Activated naive CD4-positive, alpha-beta T cell treated with anti-CD3 and anti-CD28 coated beads for 36 hours (primary cell): ENCODE data around the gene LYPD6B. TPM values are rescaled to one million over a fixed set of nuclear protein-coding genes. Genes with fewer than 3 reads are reported as not detected.
A peak's percentile ranks its signal among the peaks of the same experiment; 100 is the strongest.

Experiments
- CTCF ChIA-PET: fragments of 350-600 bp; sonication (Branson Sonifier 250); formaldehyde crosslinking; loops from one replicate; lab custom pipeline; 2021; ENCODE audit warnings: antibody characterized with exemption; lab: Charles Lee
- DNase-seq: peaks from one replicate; pipeline ENCODE4 v3.0.0-alpha.2; 2020
- H3K27ac Mint-ChIP-seq: one replicate; pipeline ENCODE4 v1.8.0; 2021; ENCODE audit warnings: mild to moderate bottlenecking, mixed read lengths
- H3K27me3 Mint-ChIP-seq: one replicate; pipeline ENCODE4 v1.8.0; 2021; ENCODE audit warnings: low read depth, mixed read lengths
- H3K36me3 Mint-ChIP-seq: one replicate; pipeline ENCODE4 v1.8.0; 2021; ENCODE audit warnings: low read depth, mixed read lengths
- H3K4me1 Mint-ChIP-seq: one replicate; pipeline ENCODE4 v1.8.0; 2021; ENCODE audit warnings: low read depth, mixed read lengths
- H3K4me3 Mint-ChIP-seq: one replicate; pipeline ENCODE4 v1.8.0; 2021; ENCODE audit warnings: mild to moderate bottlenecking, moderate library complexity, mixed read lengths
- H3K9me3 Mint-ChIP-seq: one replicate; pipeline ENCODE4 v1.8.0; 2021; ENCODE audit warnings: mixed read lengths
- intact Hi-C: fragments of 100-400 bp; cut with micrococcal nuclease; formaldehyde crosslinking; loops from one replicate; pipeline ENCODE4 v1.15.1; 2023
- total RNA-seq, 2 experiments: library from RNA; stranded (reverse); gene quantifications; one replicate each; pipeline ENCODE4 v1.2.3, GENCODE V29; 2021

The LYPD6B gene
- total RNA-seq, 2 experiments from 2014 or later, result not detected

GRCh38 chr2:149031396-149031795 lies 7.1 kb upstream of the LYPD6B start:
- H3K4me3 Mint-ChIP-seq, result no peak overlapping the region
- peaks cover 2% of the 10 kb centered on the region for H3K4me1 Mint-ChIP-seq
- no peak overlapping the region for H3K27ac Mint-ChIP-seq
- no peaks in the 10 kb centered on the region for H3K9me3 Mint-ChIP-seq
- DNase-seq, result no peak
- H3K36me3 Mint-ChIP-seq, result no peaks in the 10 kb centered on the region
- CTCF ChIA-PET, result interaction anchor here (1.2 to 1.4 kb wide), 2 partner anchors 15 to 522 kb away, joined by 3 to 5 read pairs; no protein-coding TSS in a partner anchor
- intact Hi-C loops, result no loop called here
- H3K27me3 Mint-ChIP-seq, result peaks cover 12% of the 10 kb centered on the region

- Mint-ChIP-seq H3K4me3 (no peak overlapping the region), H3K9me3 (no peaks in the 10 kb centered on the region), H3K36me3 (no peaks in the 10 kb centered on the region), H3K27ac (no peak overlapping the region), H3K27me3 (peaks cover 28% of the 10 kb centered on the region), H3K4me1 (peaks cover 2% of the 10 kb centered on the region)
- DNase-seq, result no peak
- intact Hi-C loops, result no loop called here
- CTCF ChIA-PET, result interaction anchor here (0.7 to 0.8 kb wide), 2 partner anchors 34 to 190 kb away, joined by 3 read pairs; no protein-coding TSS in a partner anchor
Observed at GRCh38 chr2:149033716-149034115, 4.8 kb upstream of the LYPD6B start.

- Mint-ChIP-seq H3K4me3 (no peak overlapping the region), H3K27ac (no peak overlapping the region), H3K27me3 (peaks cover 33% of the 10 kb centered on the region), H3K9me3 (no peaks in the 10 kb centered on the region), H3K36me3 (no peaks in the 10 kb centered on the region), H3K4me1 (peaks cover 2% of the 10 kb centered on the region)
- CTCF ChIA-PET, result interaction anchor here (0.8 kb wide), 1 partner anchor 190 kb away, joined by 3 read pairs; no protein-coding TSS in a partner anchor
- intact Hi-C loops, result no loop called here
- no peak for DNase-seq
Observed at GRCh38 chr2:149034406-149034805, 4.1 kb upstream of the LYPD6B start.

GRCh38 chr2:149036507-149037293 lies 1.8 kb upstream of the LYPD6B start:
- CTCF ChIA-PET, result no interaction called here
- Mint-ChIP-seq H3K4me1 (peaks cover 2% of the 10 kb centered on the region), H3K9me3 (no peaks in the 10 kb centered on the region), H3K4me3 (no peak overlapping the region), H3K27me3 (peaks cover 45% of the 10 kb centered on the region), H3K36me3 (no peaks in the 10 kb centered on the region), H3K27ac (no peak overlapping the region)
- DNase-seq, result no peak
- intact Hi-C loops, result no loop called here

GRCh38 chr2:149037851-149038250 lies 648 bp upstream of the LYPD6B start:
- DNase-seq, result no peak
- no peak overlapping the region for H3K4me3 Mint-ChIP-seq
- H3K27ac Mint-ChIP-seq, result no peak overlapping the region
- H3K9me3 Mint-ChIP-seq, result no peaks in the 10 kb centered on the region
- intact Hi-C loops, result no loop called here
- CTCF ChIA-PET, result interaction anchor here (1.5 kb wide), 1 partner anchor 20 kb away, joined by 6 read pairs; no protein-coding TSS in a partner anchor
- H3K4me1 Mint-ChIP-seq, result no peaks in the 10 kb centered on the region
- no peaks in the 10 kb centered on the region for H3K36me3 Mint-ChIP-seq
- H3K27me3 Mint-ChIP-seq, result peaks cover 47% of the 10 kb centered on the region

- DNase-seq, result no peak
- CTCF ChIA-PET, result interaction anchor here (0.5 to 1.1 kb wide), 5 partner anchors 10 to 522 kb away, joined by 3 to 5 read pairs (median 3); no protein-coding TSS in a partner anchor
- H3K9me3 Mint-ChIP-seq, result no peaks in the 10 kb centered on the region
- no peak overlapping the region for H3K27ac Mint-ChIP-seq
- H3K27me3 Mint-ChIP-seq, result peaks cover 44% of the 10 kb centered on the region
- no peaks in the 10 kb centered on the region for H3K36me3 Mint-ChIP-seq
- intact Hi-C loops, result no loop called here
- H3K4me3 Mint-ChIP-seq, result no peak overlapping the region
- H3K4me1 Mint-ChIP-seq, result no peaks in the 10 kb centered on the region
Observed at GRCh38 chr2:149039213-149039724, 770 bp downstream of the LYPD6B start.

GRCh38 chr2:149040451-149040850 lies 2.0 kb downstream of the LYPD6B start:
- intact Hi-C loops, result loop anchor here (1.0 to 5.0 kb wide), 2 partner anchors 272 to 521 kb away; no protein-coding TSS in a partner anchor
- CTCF ChIA-PET, result interaction anchor here (0.6 to 1.1 kb wide), 8 partner anchors 11 to 1871 kb away, joined by 3 to 5 read pairs (median 3); no protein-coding TSS in a partner anchor
- peaks cover 42% of the 10 kb centered on the region for H3K27me3 Mint-ChIP-seq
- H3K27ac Mint-ChIP-seq, result no peak overlapping the region
- peak; percentile 73 for DNase-seq
- H3K9me3 Mint-ChIP-seq, result no peaks in the 10 kb centered on the region
- no peak overlapping the region for H3K4me3 Mint-ChIP-seq
- H3K36me3 Mint-ChIP-seq, result no peaks in the 10 kb centered on the region
- H3K4me1 Mint-ChIP-seq, result no peaks in the 10 kb centered on the region

- H3K4me1 Mint-ChIP-seq, result no peaks in the 10 kb centered on the region
- H3K9me3 Mint-ChIP-seq, result peaks cover 5% of the 10 kb centered on the region
- intact Hi-C loops, result loop anchor here (5.0 kb wide), 1 partner anchor 271 kb away; no protein-coding TSS in a partner anchor
- H3K27me3 Mint-ChIP-seq, result peaks cover 43% of the 10 kb centered on the region
- no peaks in the 10 kb centered on the region for H3K36me3 Mint-ChIP-seq
- CTCF ChIA-PET, result no interaction called here
- H3K27ac Mint-ChIP-seq, result no peak overlapping the region
- no peak for DNase-seq
- H3K4me3 Mint-ChIP-seq, result no peak overlapping the region
Observed at GRCh38 chr2:149041482-149041881, 3.0 kb downstream of the LYPD6B start.

- no peak for DNase-seq
- H3K4me1 Mint-ChIP-seq, result no peaks in the 10 kb centered on the region
- H3K4me3 Mint-ChIP-seq, result no peak overlapping the region
- CTCF ChIA-PET, result no interaction called here
- H3K27me3 Mint-ChIP-seq, result peaks cover 30% of the 10 kb centered on the region
- intact Hi-C loops, result loop anchor here (5.0 kb wide), 1 partner anchor 269 kb away; no protein-coding TSS in a partner anchor
- H3K27ac Mint-ChIP-seq, result no peak overlapping the region
- no peaks in the 10 kb centered on the region for H3K36me3 Mint-ChIP-seq
- peaks cover 13% of the 10 kb centered on the region for H3K9me3 Mint-ChIP-seq
Observed at GRCh38 chr2:149042881-149043280, 4.4 kb downstream of the LYPD6B start.

- intact Hi-C loops, result loop anchor here (5.0 kb wide), 1 partner anchor 268 kb away; no protein-coding TSS in a partner anchor
- CTCF ChIA-PET, result no interaction called here
Observed at GRCh38 chr2:149044500-149044899, 6.0 kb downstream of the LYPD6B start.

GRCh38 chr2:149047118-149047517 lies 8.6 kb downstream of the LYPD6B start:
- no peak for DNase-seq
- H3K27ac Mint-ChIP-seq, result no peak overlapping the region
- peaks cover 16% of the 10 kb centered on the region for H3K9me3 Mint-ChIP-seq
- no peaks in the 10 kb centered on the region for H3K4me1 Mint-ChIP-seq
- no peaks in the 10 kb centered on the region for H3K36me3 Mint-ChIP-seq
- H3K4me3 Mint-ChIP-seq, result no peak overlapping the region
- CTCF ChIA-PET, result interaction anchor here (0.9 to 1.7 kb wide), 2 partner anchors 29 to 112 kb away, joined by 3 to 7 read pairs; no protein-coding TSS in a partner anchor
- intact Hi-C loops, result no loop called here
- peaks cover 13% of the 10 kb centered on the region for H3K27me3 Mint-ChIP-seq

More at GRCh38 chr2:149044500-149044899, 6.0 kb downstream of the LYPD6B start:
- no peak for DNase-seq
- Mint-ChIP-seq H3K9me3 (peaks cover 16% of the 10 kb centered on the region), H3K4me3 (no peak overlapping the region), H3K27me3 (peaks cover 22% of the 10 kb centered on the region), H3K36me3 (no peaks in the 10 kb centered on the region), H3K4me1 (no peaks in the 10 kb centered on the region), H3K27ac (no peak overlapping the region)

GRCh38 chr2:149049142-149049541 lies 10.6 kb downstream of the LYPD6B start:
- intact Hi-C loops, result no loop called here
- H3K4me3 Mint-ChIP-seq, result no peak overlapping the region
- H3K27ac Mint-ChIP-seq, result no peak overlapping the region
- DNase-seq, result no peak
- peaks cover 16% of the 10 kb centered on the region for H3K9me3 Mint-ChIP-seq
- CTCF ChIA-PET, result no interaction called here
- no peaks in the 10 kb centered on the region for H3K36me3 Mint-ChIP-seq
- peaks cover 11% of the 10 kb centered on the region for H3K27me3 Mint-ChIP-seq
- no peaks in the 10 kb centered on the region for H3K4me1 Mint-ChIP-seq
